ENCODE data around the gene CA14.

GRCh38 chr1:150225546-150225945, 32.0 kb upstream of the CA14 start:
- TF ChIP-seq CTCF (IDR thresholded peaks at IDR 0.05) (no peak), ZNF263 (CRISPR knock-in tag; IDR thresholded peaks at IDR 0.05; ENCODE audit: low read depth) (no peak), NFE2L1 (CRISPR knock-in tag; IDR thresholded peaks at IDR 0.05) (no peak), EMX1 (CRISPR knock-in tag; IDR thresholded peaks at IDR 0.05) (no peak), MAX (CRISPR knock-in tag; IDR thresholded peaks at IDR 0.05) (no peak), ZBTB43 (CRISPR knock-in tag; IDR thresholded peaks at IDR 0.05) (no peak), TEAD1 (CRISPR knock-in tag; IDR thresholded peaks at IDR 0.05) (no peak), GABPB1 (CRISPR knock-in tag; IDR thresholded peaks at IDR 0.05) (no peak), USF2 (CRISPR knock-in tag; IDR thresholded peaks at IDR 0.05) (no peak), ZNF232 (CRISPR knock-in tag; IDR thresholded peaks at IDR 0.05) (no peak), ZNF416 (CRISPR knock-in tag; IDR thresholded peaks at IDR 0.05) (no peak), ETV6 (CRISPR knock-in tag; IDR thresholded peaks at IDR 0.05) (no peak), ZSCAN18 (CRISPR knock-in tag; IDR thresholded peaks at IDR 0.05) (no peak)

Measured in WTC11 (cell line).